Activated T-cell treated with anti-CD3 and anti-CD28 coated beads, Interleukin-2, amount 50 U/mL, for 72 hours (primary cell): Measurements from ENCODE around the gene LRP1B. TPM values are rescaled to one million over a fixed set of nuclear protein-coding genes. Genes with fewer than 3 reads are reported as not detected.

Source experiments
- ATAC-seq, 2 donors: fragments of 150-1000 bp; cut with Tn5 transposase; replicated peaks in 1 of 2; 2 replicates each; pipeline ENCODE4 v1.10.0; 2021; ENCODE audit warnings: moderate library complexity in 2 of 2, mild to moderate bottlenecking in 1 of 2
- DNase-seq, 2 donors: peaks; one replicate each; pipeline ENCODE4 v3.0.0; 2021 to 2022; ENCODE audit warnings: mixed read lengths in 1 of 2
- H3K27ac Mint-ChIP-seq: one replicate; pipeline ENCODE4 v1.8.0; 2022; ENCODE audit warnings: mild to moderate bottlenecking, moderate library complexity, mixed read lengths
- H3K27me3 Mint-ChIP-seq: one replicate; pipeline ENCODE4 v1.8.0; 2022; ENCODE audit warnings: low read depth, mixed read lengths
- H3K36me3 Mint-ChIP-seq, 2 donors: one replicate each; pipeline ENCODE4 v1.8.0; 2022; ENCODE audit warnings: mixed read lengths in 2 of 2, mild to moderate bottlenecking in 1 of 2; ENCODE audit not compliant: insufficient read depth in 2 of 2
- H3K4me1 Mint-ChIP-seq: one replicate; pipeline ENCODE4 v1.8.0; 2022; ENCODE audit warnings: low read depth, mixed read lengths
- H3K4me3 Mint-ChIP-seq, 2 donors: one replicate each; pipeline ENCODE4 v1.8.0; 2022; ENCODE audit warnings: mild to moderate bottlenecking in 2 of 2, mixed read lengths in 2 of 2, moderate library complexity in 2 of 2
- H3K9me3 Mint-ChIP-seq, 2 donors: one replicate each; pipeline ENCODE4 v1.8.0; 2022; ENCODE audit warnings: mixed read lengths in 2 of 2
- total RNA-seq, 2 donors: library from RNA; stranded (reverse); gene quantifications; one replicate each; pipeline ENCODE4 v1.2.3, GENCODE V29; 2022

The LRP1B gene
- total RNA-seq, 2 donors from 2014 or later = not detected

GRCh38 chr2:140869925-140870324 is 1260.9 kb downstream of the LRP1B start:
- H3K4me3 Mint-ChIP-seq = no peak overlapping the region
- H3K4me1 Mint-ChIP-seq = no peaks in the 10 kb centered on the region
- DNase-seq (no peak), ATAC-seq (no peak)
- H3K9me3 Mint-ChIP-seq = peaks cover 6 to 12% of the 10 kb centered on the region in 2 donors
- H3K36me3 Mint-ChIP-seq = peaks cover 0 to 1% of the 10 kb centered on the region in 2 donors
- no peaks in the 10 kb centered on the region for H3K27me3 Mint-ChIP-seq
- no peak overlapping the region for H3K27ac Mint-ChIP-seq

- no peak for ATAC-seq
- DNase-seq = no peak
- no peak overlapping the region for H3K27ac Mint-ChIP-seq
- H3K4me1 Mint-ChIP-seq = no peaks in the 10 kb centered on the region
- no peak overlapping the region for H3K4me3 Mint-ChIP-seq
- H3K9me3 Mint-ChIP-seq = peaks cover 6 to 12% of the 10 kb centered on the region in 2 donors
- no peaks in the 10 kb centered on the region for H3K27me3 Mint-ChIP-seq
- H3K36me3 Mint-ChIP-seq = peaks cover 0 to 1% of the 10 kb centered on the region in 2 donors
Measured at GRCh38 chr2:140869107-140869506, 1261.7 kb downstream of the LRP1B start.

- DNase-seq (no peak), ATAC-seq (no peak)
- Mint-ChIP-seq H3K4me1 (no peaks in the 10 kb centered on the region), H3K4me3 (no peak overlapping the region), H3K9me3 (peaks cover 6 to 13% of the 10 kb centered on the region in 2 donors), H3K27me3 (no peaks in the 10 kb centered on the region), H3K36me3 (peaks cover 0 to 1% of the 10 kb centered on the region in 2 donors), H3K27ac (no peak overlapping the region)
Measured at GRCh38 chr2:140865837-140866236, 1265.0 kb downstream of the LRP1B start.

GRCh38 chr2:140863713-140864112 is 1267.1 kb downstream of the LRP1B start:
- no peak for DNase-seq
- H3K4me3 Mint-ChIP-seq = no peak overlapping the region

GRCh38 chr2:140862181-140862580 is 1268.6 kb downstream of the LRP1B start:
- Mint-ChIP-seq H3K4me1 (no peaks in the 10 kb centered on the region), H3K27me3 (no peaks in the 10 kb centered on the region), H3K36me3 (no peaks in the 10 kb centered on the region), H3K4me3 (no peak overlapping the region), H3K27ac (no peak overlapping the region), H3K9me3 (peaks cover 2 to 7% of the 10 kb centered on the region in 2 donors)
- ATAC-seq (no peak), DNase-seq (no peak)

More at GRCh38 chr2:140863713-140864112, 1267.1 kb downstream of the LRP1B start:
- no peak overlapping the region for H3K27ac Mint-ChIP-seq
- peaks cover 0 to 1% of the 10 kb centered on the region in 2 donors for H3K36me3 Mint-ChIP-seq
- no peaks in the 10 kb centered on the region for H3K4me1 Mint-ChIP-seq
- no peaks in the 10 kb centered on the region for H3K27me3 Mint-ChIP-seq
- no peak for ATAC-seq
- H3K9me3 Mint-ChIP-seq = peaks cover 4 to 10% of the 10 kb centered on the region in 2 donors

GRCh38 chr2:140861666-140862065 is 1269.2 kb downstream of the LRP1B start:
- H3K27ac Mint-ChIP-seq = no peak overlapping the region
- ATAC-seq (no peak), DNase-seq (no peak)
- no peaks in the 10 kb centered on the region for H3K36me3 Mint-ChIP-seq
- H3K27me3 Mint-ChIP-seq = no peaks in the 10 kb centered on the region
- H3K4me3 Mint-ChIP-seq = no peak overlapping the region
- peaks cover 2 to 4% of the 10 kb centered on the region in 2 donors for H3K9me3 Mint-ChIP-seq
- no peaks in the 10 kb centered on the region for H3K4me1 Mint-ChIP-seq

- ATAC-seq = no peak
- no peaks in the 10 kb centered on the region for H3K36me3 Mint-ChIP-seq
- no peaks in the 10 kb centered on the region for H3K27me3 Mint-ChIP-seq
- no peak for DNase-seq
- no peak overlapping the region for H3K27ac Mint-ChIP-seq
- H3K4me3 Mint-ChIP-seq = no peak overlapping the region
- peaks cover 2 to 3% of the 10 kb centered on the region in 2 donors for H3K9me3 Mint-ChIP-seq
- H3K4me1 Mint-ChIP-seq = no peaks in the 10 kb centered on the region
Measured at GRCh38 chr2:140855471-140855870, 1275.3 kb downstream of the LRP1B start.

- no peaks in the 10 kb centered on the region for H3K36me3 Mint-ChIP-seq
- ATAC-seq (no peak), DNase-seq (no peak)
- H3K4me3 Mint-ChIP-seq = no peak overlapping the region
- no peaks in the 10 kb centered on the region for H3K4me1 Mint-ChIP-seq
- H3K9me3 Mint-ChIP-seq = peaks cover 5 to 6% of the 10 kb centered on the region in 2 donors
- no peak overlapping the region for H3K27ac Mint-ChIP-seq
- H3K27me3 Mint-ChIP-seq = no peaks in the 10 kb centered on the region
Measured at GRCh38 chr2:140851258-140851981, 1279.4 kb downstream of the LRP1B start.

- Mint-ChIP-seq H3K36me3 (no peaks in the 10 kb centered on the region), H3K9me3 (peaks cover 6 to 8% of the 10 kb centered on the region in 2 donors), H3K4me3 (no peak overlapping the region), H3K27me3 (no peaks in the 10 kb centered on the region), H3K27ac (no peak overlapping the region), H3K4me1 (no peaks in the 10 kb centered on the region)
- DNase-seq = no peak
- ATAC-seq = no peak
Measured at GRCh38 chr2:140843186-140843585, 1287.6 kb downstream of the LRP1B start.

GRCh38 chr2:140842110-140842509 is 1288.7 kb downstream of the LRP1B start:
- H3K4me3 Mint-ChIP-seq = no peak overlapping the region
- no peaks in the 10 kb centered on the region for H3K27me3 Mint-ChIP-seq
- no peaks in the 10 kb centered on the region for H3K36me3 Mint-ChIP-seq
- DNase-seq (no peak), ATAC-seq (no peak)
- H3K27ac Mint-ChIP-seq = no peak overlapping the region
- no peaks in the 10 kb centered on the region for H3K4me1 Mint-ChIP-seq
- H3K9me3 Mint-ChIP-seq = peaks cover 5 to 7% of the 10 kb centered on the region in 2 donors

- Mint-ChIP-seq H3K27me3 (no peaks in the 10 kb centered on the region), H3K4me3 (no peak overlapping the region), H3K4me1 (no peaks in the 10 kb centered on the region), H3K36me3 (no peaks in the 10 kb centered on the region), H3K9me3 (peaks cover 3 to 5% of the 10 kb centered on the region in 2 donors), H3K27ac (no peak overlapping the region)
- DNase-seq (no peak), ATAC-seq (no peak)
Measured at GRCh38 chr2:140841141-140841540, 1289.7 kb downstream of the LRP1B start.

- Mint-ChIP-seq H3K27ac (no peak overlapping the region), H3K4me3 (no peak overlapping the region), H3K9me3 (peaks cover 0 to 4% of the 10 kb centered on the region in 2 donors), H3K36me3 (no peaks in the 10 kb centered on the region), H3K27me3 (no peaks in the 10 kb centered on the region), H3K4me1 (no peaks in the 10 kb centered on the region)
- ATAC-seq (no peak), DNase-seq (no peak)
Measured at GRCh38 chr2:140836826-140837225, 1294.0 kb downstream of the LRP1B start.

- Mint-ChIP-seq H3K9me3 (peaks cover 4% of the 10 kb centered on the region in 2 donors), H3K27ac (no peak overlapping the region), H3K36me3 (no peaks in the 10 kb centered on the region), H3K27me3 (no peaks in the 10 kb centered on the region), H3K4me1 (no peaks in the 10 kb centered on the region), H3K4me3 (no peak overlapping the region)
- no peak for ATAC-seq
- no peak for DNase-seq
Measured at GRCh38 chr2:140835079-140835478, 1295.7 kb downstream of the LRP1B start.

- H3K4me3 Mint-ChIP-seq = no peak overlapping the region
- ATAC-seq (no peak), DNase-seq (no peak)
- H3K9me3 Mint-ChIP-seq = no peaks in the 10 kb centered on the region
- no peak overlapping the region for H3K27ac Mint-ChIP-seq
- no peaks in the 10 kb centered on the region for H3K27me3 Mint-ChIP-seq
- H3K4me1 Mint-ChIP-seq = no peaks in the 10 kb centered on the region
- no peaks in the 10 kb centered on the region for H3K36me3 Mint-ChIP-seq
Measured at GRCh38 chr2:140814141-140814540, 1316.7 kb downstream of the LRP1B start.
